Activated CD4-positive, CD25-positive, alpha-beta regulatory T cell (primary cell): ENCODE measurements around the gene TSACC.

Source experiments
- DNase-seq, 4 experiments: peaks; one replicate each; lab custom pipeline; 2025; lab: John Stamatoyannopoulos, UW

TSACC gene

DNA sequence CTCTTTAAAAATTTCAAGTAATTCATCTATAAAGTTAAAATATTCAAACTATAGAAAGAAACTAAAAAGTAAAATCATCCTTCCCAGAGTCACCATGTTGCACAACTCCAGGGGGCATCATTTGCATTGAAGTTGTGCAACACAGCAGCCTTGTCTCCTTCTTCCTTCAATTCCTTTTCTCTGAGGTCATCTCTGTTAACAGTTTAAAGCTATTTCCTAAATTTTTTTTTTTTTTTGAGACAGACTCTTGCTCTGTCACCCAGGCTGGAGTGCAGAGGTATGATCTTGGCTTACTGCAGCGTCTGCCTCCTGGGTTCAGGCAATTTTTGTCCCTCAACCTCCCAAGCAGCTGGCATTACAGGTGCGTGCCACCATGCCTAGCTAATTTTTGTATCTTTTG is 37.8 kb downstream of the TSACC start:
- no peak for DNase-seq

DNA sequence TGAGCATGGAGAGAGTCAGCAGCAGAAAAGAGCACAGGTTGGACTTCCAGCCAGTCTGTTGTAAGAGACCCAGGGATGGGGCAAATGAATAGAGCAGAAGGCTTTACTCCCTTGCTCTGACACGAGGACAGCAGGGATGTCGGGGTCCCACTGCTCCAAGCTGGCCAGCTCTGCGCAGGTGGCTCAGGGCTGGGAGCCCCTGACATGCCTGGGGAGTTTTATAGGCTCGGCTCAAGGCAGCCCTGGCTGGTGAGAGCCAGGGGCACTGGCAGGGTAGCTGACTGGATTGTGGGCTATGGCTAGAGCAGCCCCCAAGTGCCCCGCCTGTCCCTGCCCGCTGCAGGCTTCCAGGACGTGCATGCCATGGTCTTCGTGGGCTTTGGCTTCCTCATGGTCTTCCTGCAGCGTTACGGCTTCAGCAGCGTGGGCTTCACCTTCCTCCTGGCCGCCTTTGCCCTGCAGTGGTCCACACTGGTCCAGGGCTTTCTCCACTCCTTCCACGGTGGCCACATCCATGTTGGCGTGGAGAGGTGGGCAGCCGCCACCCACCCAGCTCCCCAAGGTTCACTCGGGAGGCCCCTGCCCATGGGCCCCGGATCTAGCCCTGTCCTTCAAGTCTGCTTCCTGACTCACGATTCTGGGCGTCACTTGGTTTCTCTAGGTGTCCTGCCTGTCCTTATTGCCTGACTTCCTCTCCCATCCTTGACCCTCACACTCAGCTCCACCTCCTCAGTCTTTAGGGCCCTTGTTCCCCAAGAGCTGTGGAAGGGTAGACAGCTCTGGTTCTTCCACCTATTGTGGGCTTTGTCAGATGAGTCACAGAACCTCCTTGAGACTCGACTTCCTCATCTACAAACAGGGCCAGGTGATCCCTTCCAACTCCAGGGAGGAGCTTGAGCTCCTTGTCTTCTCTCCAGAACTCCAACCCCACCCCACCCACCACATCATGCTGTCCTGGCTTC is 38.9 kb downstream of the TSACC start:
- no peak for DNase-seq

GRCh38 chr1:156378557-156378956 is 40.2 kb downstream of the TSACC start:
- DNase-seq = no peak

- no peak for DNase-seq
Measured at GRCh38 chr1:156379420-156380165, 41.3 kb downstream of the TSACC start.

- no peak for DNase-seq
Measured at GRCh38 chr1:156382561-156382960, 44.2 kb downstream of the TSACC start.

- DNase-seq = peak; percentile 9 to 31 (median 18)
Measured at GRCh38 chr1:156383023-156383422, 44.7 kb downstream of the TSACC start.

DNA sequence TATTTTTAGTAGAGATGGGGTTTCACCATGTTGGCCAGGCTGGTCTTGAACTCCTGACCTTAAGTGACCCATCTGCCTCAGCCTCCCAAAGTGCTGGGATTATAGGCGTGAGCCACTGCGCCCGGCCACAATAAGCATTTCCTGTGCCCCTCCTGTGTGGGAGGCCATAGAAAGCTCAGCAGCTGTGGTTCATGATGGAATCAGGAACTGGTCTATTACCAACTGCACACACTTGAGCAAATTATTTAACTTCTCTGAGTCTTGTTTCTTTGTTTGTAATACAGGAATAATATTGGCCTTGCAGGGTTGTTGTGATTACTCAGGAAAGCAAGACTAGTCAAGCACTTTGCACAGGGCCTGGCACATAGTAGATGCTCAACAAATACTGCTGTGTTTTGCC is 45.7 kb downstream of the TSACC start:
- no peak for DNase-seq

DNA sequence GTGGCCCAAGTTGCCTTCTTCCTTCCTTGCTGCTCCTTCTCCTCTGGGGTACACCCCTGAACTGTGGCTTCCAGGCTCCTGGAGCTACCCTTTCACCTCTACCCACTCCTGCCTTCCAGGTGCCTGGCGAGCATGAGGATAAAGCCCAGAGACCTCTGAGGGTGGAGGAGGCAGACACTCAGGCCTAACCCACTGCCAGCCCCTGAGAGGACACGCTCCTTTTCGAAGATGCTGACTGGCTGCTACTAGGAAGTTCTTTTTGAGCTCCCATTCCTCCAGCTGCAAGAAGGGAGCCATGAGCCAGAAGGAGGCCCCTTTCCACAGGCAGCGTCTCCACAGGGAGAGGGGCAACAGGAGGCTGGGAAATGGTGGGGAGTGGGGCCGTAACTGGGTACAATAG is 46.3 kb downstream of the TSACC start:
- DNase-seq = no peak

- peak; percentile 45 to 71 (median 53) for DNase-seq
Measured at GRCh38 chr1:156385534-156386031, 47.3 kb downstream of the TSACC start.

DNA sequence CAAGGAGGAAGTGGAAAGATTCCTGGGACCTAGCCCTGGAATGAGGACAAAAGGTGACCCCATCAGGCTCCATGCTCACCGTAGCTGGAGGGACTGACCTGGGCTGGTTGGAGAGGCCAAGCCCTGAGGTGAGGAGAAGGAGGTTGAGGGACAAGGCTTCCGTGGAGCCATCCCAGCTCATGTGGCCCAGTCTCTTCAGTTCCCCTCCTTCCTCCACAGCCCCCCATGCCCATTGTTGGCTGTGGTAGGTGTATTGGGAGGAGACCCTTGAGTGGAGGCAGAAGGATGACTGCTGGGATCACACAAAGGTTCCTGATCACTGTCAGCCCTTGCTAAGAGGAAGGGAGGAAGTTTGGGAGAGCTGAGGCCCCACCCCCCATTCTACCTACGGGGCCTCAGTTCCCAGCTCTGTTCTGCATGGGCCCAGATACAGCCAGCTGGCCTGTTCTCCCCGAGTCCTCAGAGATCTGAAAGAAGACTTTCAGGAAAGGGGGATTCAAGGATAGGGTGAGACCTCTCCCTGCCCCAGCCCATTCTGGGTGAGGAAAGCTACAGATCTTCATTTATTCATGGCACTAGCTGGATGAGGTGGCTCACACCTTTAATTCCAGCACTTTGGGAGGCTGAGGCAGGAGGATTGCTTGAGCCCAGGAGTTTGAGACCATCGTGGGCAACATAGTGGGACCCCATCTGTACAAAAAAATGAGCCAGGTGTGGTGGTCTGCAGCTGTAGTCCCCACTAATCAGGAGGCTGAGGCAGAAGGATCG is 48.0 kb downstream of the TSACC start:
- no peak for DNase-seq

DNA sequence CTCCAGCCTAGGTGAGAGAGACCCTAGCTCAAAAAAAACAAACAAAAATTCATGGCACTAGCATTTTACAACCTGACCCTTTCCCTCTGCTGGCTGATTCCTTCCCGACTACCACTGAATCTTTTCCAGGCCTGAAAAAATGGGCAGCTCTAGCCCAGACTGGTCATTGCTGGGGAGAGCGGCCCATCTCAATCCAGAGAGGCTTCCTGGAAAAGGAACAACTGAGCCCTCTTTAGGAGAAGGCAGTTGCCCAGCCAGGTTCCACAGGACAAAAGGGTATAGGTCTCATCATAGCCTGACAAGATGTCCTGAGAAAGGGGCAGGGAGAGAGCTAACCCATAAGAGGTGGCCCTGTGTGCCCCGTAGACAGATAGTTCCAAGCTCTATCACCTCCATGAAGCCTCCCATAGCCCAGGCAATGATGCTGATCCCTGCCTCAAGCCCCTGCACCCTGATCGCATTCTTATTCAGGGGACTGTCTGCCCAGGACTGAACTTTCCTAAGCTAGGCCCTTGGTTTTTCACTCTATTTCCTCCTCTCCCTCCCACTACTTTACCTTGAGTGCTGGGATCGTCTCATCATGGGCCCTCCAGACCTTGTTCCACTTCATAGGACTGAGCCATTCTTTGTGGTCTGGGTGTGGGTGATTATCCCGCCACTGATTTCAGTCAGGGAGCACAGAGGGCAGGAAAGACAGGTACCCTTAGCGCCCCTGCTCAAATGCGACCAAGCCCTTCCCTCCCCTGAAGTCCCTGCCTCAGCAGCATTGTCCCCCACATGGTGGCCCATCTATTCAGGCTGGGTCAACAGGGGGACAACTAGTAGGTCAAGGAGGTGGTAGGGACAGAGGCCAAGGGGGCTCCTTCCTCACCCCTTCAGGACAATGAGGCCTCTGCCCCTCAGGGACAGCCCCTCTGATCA is 48.9 kb downstream of the TSACC start:
- DNase-seq = no peak

- no peak for DNase-seq
Measured at GRCh38 chr1:156387870-156388173, 49.5 kb downstream of the TSACC start.

DNA sequence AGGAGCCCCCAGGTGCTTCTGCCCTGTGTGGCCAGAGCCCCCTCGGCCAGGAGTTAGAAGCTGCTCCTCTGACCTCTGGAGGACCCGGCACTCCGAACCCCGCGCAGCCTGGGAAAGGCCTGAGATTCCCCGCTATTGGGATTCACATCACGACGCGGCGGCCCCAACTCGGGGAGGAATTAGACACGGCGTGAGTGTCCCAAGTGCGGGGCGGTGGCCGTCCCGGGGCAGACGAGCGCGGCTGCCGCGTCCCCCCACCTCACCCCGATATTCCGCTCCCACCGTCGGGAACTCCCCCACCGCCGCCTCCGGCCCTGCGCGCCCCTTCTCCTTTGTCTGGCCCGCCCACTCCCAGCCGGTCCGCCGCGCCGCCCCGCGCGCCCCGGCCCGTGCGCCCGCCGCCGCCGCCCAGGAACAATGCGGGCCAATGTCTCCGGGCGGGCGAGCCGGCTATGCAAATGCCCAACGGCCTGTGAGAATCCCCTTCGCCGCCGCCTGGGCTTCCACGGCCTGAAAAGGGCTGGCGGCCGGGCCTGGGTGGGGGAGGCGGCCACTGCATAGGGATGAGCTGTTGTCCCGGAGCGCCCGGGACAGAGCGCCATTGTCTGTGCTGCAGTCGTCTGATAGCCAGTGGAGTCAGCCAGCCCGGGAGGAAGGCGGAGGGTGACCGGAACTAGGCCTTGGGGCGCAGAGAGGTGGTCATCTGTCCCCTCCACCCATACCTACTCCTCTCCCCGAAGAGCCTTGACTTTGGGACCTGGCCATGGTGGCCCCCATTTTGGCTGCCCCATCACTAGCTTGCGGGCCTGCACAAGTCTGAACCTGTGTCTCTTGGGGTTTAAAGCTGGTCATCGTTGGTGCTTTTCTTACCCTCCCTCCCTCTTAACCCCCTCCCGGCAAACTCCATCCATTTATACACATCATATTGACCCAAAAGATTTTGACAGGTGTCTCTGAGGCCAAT is 50.1 kb downstream of the TSACC start:
- no peak for DNase-seq

- no peak for DNase-seq
Measured at GRCh38 chr1:156389311-156389710, 51.0 kb downstream of the TSACC start.

DNA sequence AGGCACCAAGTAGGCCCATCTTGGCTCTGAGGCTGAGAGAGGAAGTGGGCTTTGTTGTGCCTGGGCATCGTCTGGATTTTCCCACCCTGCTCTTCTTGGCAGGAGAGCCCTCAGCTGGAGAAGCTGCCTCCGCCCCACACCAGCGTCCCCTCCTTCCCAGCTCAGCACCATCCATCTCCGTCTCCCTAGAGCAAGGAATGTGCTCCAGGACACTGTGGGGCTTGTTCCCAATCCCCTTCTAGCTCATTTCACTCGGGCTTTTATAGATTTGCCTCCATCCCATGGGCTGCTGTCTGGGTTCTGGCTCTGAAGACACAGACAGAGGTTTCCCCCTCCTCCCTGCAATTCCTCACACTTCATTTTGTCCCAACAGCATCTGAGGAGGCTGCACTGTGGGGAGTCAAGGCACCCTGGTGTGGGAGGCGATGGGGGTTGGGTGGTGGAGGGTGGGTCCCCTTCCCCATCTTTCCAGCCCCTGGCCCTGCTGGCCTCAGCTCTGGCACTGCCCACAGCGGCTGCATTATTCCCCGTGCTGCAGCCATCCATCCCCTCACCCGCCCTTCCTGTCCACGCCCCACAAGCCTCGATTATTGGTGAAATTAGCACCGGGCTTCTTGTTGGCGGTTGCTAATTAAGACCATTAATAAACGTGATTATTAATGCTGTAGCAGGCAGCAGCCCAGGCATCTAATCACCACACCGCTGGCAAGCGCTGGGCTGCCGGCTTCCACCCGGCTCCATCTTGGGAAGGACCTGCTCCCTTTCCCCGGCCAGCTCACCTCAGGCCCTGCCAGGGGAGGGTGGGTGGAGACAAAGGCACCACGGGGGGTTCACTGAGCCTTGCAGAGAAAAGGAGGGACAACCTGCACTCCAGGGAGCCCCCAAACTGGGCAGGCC is 52.4 kb downstream of the TSACC start:
- no peak for DNase-seq

DNA sequence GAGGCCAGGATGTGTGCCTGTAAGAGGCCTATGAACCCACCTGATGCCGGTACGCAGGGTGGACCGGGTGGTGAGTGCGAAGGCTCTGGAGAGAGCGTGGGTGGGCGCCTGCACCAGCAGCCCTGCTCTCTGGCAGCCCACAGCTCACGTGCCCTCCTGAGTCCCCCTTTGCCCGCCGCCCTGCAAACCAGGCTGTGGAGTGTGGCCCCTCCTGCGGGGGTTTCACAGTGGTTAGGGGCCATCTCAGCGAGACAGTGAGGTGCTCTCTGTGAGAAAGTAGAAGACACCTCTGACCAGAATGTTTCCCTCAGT is 53.0 kb downstream of the TSACC start:
- DNase-seq = no peak

DNA sequence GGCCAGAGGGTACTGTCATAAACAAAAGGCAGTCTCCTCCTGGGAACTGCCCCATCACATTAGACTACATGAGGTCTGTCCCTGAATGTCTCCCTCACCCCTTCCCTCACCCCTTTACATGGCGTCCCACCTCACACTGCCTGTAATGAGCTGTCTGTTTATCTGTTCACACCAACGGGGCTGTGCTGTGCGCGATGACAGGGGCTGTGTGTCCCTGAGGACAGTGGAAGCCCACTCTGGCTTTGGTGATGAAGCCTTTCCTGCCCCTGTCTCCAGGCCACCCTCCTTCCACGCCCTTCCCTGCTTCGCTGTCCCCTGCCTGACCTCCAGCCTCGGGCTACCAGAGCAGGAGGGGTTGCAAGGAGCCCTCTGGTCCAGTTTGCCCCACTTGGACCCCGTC is 53.4 kb downstream of the TSACC start:
- DNase-seq = no peak

GRCh38 chr1:156392452-156392853 is 54.1 kb downstream of the TSACC start:
- no peak for DNase-seq

DNA sequence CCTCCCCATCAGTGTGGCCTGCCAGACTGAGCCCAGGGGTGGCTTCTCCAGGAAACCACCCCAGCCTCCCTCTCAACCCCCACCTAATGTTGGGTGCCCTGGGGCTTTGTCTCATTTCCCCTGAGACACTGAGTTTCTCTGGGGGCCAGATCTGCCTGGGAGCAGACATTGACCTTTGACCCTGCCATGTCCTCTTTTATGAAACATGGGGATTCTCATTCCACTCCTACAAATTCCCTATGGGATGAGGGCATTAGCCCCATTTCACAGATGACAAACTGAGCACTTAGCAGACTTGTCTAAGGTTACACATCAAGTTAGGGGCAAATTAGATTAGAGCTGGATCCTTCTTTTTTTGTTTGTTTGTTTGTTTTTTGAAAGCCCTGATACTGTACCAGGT is 54.8 kb downstream of the TSACC start:
- no peak for DNase-seq
